Endothelial cell of umbilical vein (primary cell): ENCODE measurements around the gene RALGPS2. TPM values are rescaled to one million over a fixed set of nuclear protein-coding genes. Genes with fewer than 3 reads are reported as not detected.

Experiments used
- BruUV-seq: library from RNA; stranded (reverse); fragments of 400-500 nt; replicated peaks from 2 replicates; lab custom pipeline; 2021; lab: Mats Ljungman, UMichigan
- CTCF ChIA-PET: fragments of 300-600, 350-600 bp; sonication (Branson Sonifier 250); formaldehyde crosslinking; loops from one replicate; lab custom pipeline; 2021; ENCODE audit warnings: antibody characterized with exemption, inconsistent platforms; lab: Charles Lee
- POLR2A ChIA-PET: fragments of 300-600, 350-600 bp; sonication (Branson Sonifier 250); formaldehyde crosslinking; loops from one replicate; lab custom pipeline; 2021; ENCODE audit warnings: antibody characterized with exemption, inconsistent platforms; lab: Charles Lee
- DNase-seq: peaks from one replicate; pipeline ENCODE4 v3.0.0-alpha.2; 2011; ENCODE audit warnings: low read depth, low spot score
- FAIRE-seq: peaks from 2 replicates; lab custom pipeline; 2011; peaks lifted over from hg19 to GRCh38; lab: Jason Lieb, UNC
- H2AFZ ChIP-seq: 2 replicates; pipeline ENCODE4 v1.6.0; 2012; ENCODE audit warnings: low read depth, low read length, control low read depth, inconsistent platforms
- H3K27ac ChIP-seq: 2 replicates; pipeline ENCODE4 v1.5.1; 2011; ENCODE audit warnings: low read depth, mild to moderate bottlenecking, control low read depth, low read length, moderate library complexity; ENCODE audit not compliant: insufficient read depth
- H3K27me3 ChIP-seq, 2 experiments: 2 replicates each; pipeline versions ENCODE4 v1.6.0 to v1.6.1; 2011; ENCODE audit warnings: low read length in 2 of 2, mixed read lengths in 1 of 2; ENCODE audit not compliant: control insufficient read depth in 2 of 2, insufficient read depth in 2 of 2
- H3K36me3 ChIP-seq, 2 experiments: 2 replicates in 1 of 2; 3 replicates in 1 of 2; pipeline ENCODE4 v1.5.1; 2011; ENCODE audit warnings: low read length in 2 of 2, mild to moderate bottlenecking in 1 of 2, moderate library complexity in 1 of 2; ENCODE audit not compliant: control insufficient read depth in 2 of 2, insufficient read depth in 2 of 2; ENCODE audit errors: extremely low read depth in 1 of 2
- H3K4me1 ChIP-seq: 3 replicates; pipeline ENCODE4 v1.5.1; 2011; ENCODE audit warnings: mild to moderate bottlenecking, low read length; ENCODE audit not compliant: control insufficient read depth, insufficient read depth; ENCODE audit errors: extremely low read depth
- H3K4me2 ChIP-seq: 2 replicates; pipeline ENCODE4 v1.6.1; 2011; ENCODE audit warnings: low read length, control low read depth, mixed read lengths; ENCODE audit not compliant: insufficient read depth
- H3K4me3 ChIP-seq, 3 experiments: fragments of 200-600 bp in 1 of 3; sonication (generic), shearing (Covaris generic) in 1 of 3; replicated peaks in 1 of 3; 2 replicates each; pipeline ENCODE4 v1.5.1; 2011 to 2016; ENCODE audit warnings: control low read depth in 3 of 3, low read length in 3 of 3, mild to moderate bottlenecking in 2 of 3, inconsistent platforms in 1 of 3, low read depth in 1 of 3, moderate library complexity in 1 of 3; ENCODE audit not compliant: insufficient read depth in 1 of 3
- H3K79me2 ChIP-seq: 2 replicates; pipeline ENCODE4 v1.6.0; 2012; ENCODE audit warnings: low read length, inconsistent platforms; ENCODE audit not compliant: control insufficient read depth, insufficient read depth
- H3K9ac ChIP-seq: replicated peaks from 2 replicates; pipeline ENCODE3; 2011; ENCODE audit warnings: low read length, control low read depth; ENCODE audit not compliant: insufficient read depth; ENCODE audit errors: extremely low read depth
- H3K9me1 ChIP-seq: replicated peaks from 3 replicates; pipeline ENCODE4 v1.6.0; 2011; ENCODE audit warnings: mild to moderate bottlenecking, low read length; ENCODE audit not compliant: control insufficient read depth, insufficient read depth; ENCODE audit errors: extremely low read depth
- H3K9me3 ChIP-seq: replicated peaks from 2 replicates; pipeline ENCODE4 v1.5.1; 2012; ENCODE audit warnings: low read length, inconsistent platforms; ENCODE audit not compliant: control insufficient read depth, insufficient read depth
- H4K20me1 ChIP-seq: replicated peaks from 2 replicates; pipeline ENCODE3; 2011; ENCODE audit warnings: mild to moderate bottlenecking, low read length; ENCODE audit not compliant: control insufficient read depth, insufficient read depth; ENCODE audit errors: extremely low read depth
- CTCF ChIP-seq, 2 donors: IDR thresholded peaks; 1 replicate in 1 of 2; 2 replicates in 1 of 2; pipeline ENCODE4 v1.5.1; 2011; ENCODE audit warnings: low read length in 2 of 2, mild to moderate bottlenecking in 2 of 2, moderate library complexity in 2 of 2, control low read depth in 1 of 2, inconsistent platforms in 1 of 2, low read depth in 1 of 2; ENCODE audit not compliant: insufficient read depth in 1 of 2; ENCODE audit errors: extremely low read depth in 1 of 2
- EZH2 ChIP-seq: IDR thresholded peaks from 2 replicates; pipeline ENCODE4 v1.6.1; 2012; ENCODE audit warnings: borderline replicate concordance, low read depth, mild to moderate bottlenecking, moderate library complexity, low read length, inconsistent platforms; ENCODE audit not compliant: severe bottlenecking
- FOS ChIP-seq: IDR thresholded peaks from 2 replicates; pipeline ENCODE4 v1.6.1; 2011; ENCODE audit warnings: mild to moderate bottlenecking, low read length, moderate library complexity, borderline replicate concordance; ENCODE audit not compliant: insufficient read depth
- GATA2 ChIP-seq: IDR thresholded peaks from 2 replicates; pipeline ENCODE4 v1.7.0; 2011; ENCODE audit warnings: low read depth, mild to moderate bottlenecking, moderate library complexity, mixed read lengths, low read length; ENCODE audit not compliant: insufficient read length, insufficient read depth
- JUN ChIP-seq: IDR thresholded peaks from 2 replicates; pipeline ENCODE4 v1.6.1; 2011; ENCODE audit warnings: borderline replicate concordance, low read depth; ENCODE audit not compliant: insufficient read length, insufficient read depth
- MYC ChIP-seq: IDR thresholded peaks from one replicate; pipeline ENCODE4 v1.6.1; 2011; ENCODE audit warnings: mild to moderate bottlenecking, low read depth, low read length
- POLR2A ChIP-seq: IDR thresholded peaks from 2 replicates; pipeline ENCODE4 v1.6.1; 2012; ENCODE audit warnings: low read depth, mild to moderate bottlenecking, control low read depth, low read length
- POLR2AphosphoS5 ChIP-seq: IDR thresholded peaks from 2 replicates; pipeline ENCODE4 v1.6.1; 2012; ENCODE audit warnings: low read depth, mild to moderate bottlenecking, control low read depth, low read length, moderate library complexity; ENCODE audit not compliant: insufficient read depth
- dilution Hi-C: fragments of 300-500 bp; cut with MboI; formaldehyde crosslinking; loops from one replicate; pipeline ENCODE4 v1.15.0; 2019; ENCODE audit warnings: low sequenced_read_pairs; ENCODE audit not compliant: extremely low pct_ligation_motif_present
- intact Hi-C: fragments of 100-400 bp; cut with micrococcal nuclease; formaldehyde crosslinking; loops from one replicate; pipeline ENCODE4 v1.10.0; 2022
- polyA plus RNA-seq, 4 experiments: library from polyadenylated mRNA; depleted of rRNA in 3 of 4; stranded (reverse) in 3 of 4; unstranded in 1 of 4; fragments of >200 nt; gene quantifications; 2 replicates each; pipeline versions ENCODE4 v1.2.1 to v1.2.3, GENCODE V29; 2011 to 2012; ENCODE audit warnings: missing spikeins in 1 of 4
- total RNA-seq: library from RNA; stranded (reverse); gene quantifications from 2 replicates; pipeline ENCODE4 v1.2.3, GENCODE V29; 2021
- TF ChIP-seq, protein P1 (sequence below): IDR thresholded peaks from 2 replicates; pipeline ENCODE4 v1.6.1; 2011; ENCODE audit not compliant: insufficient read depth, insufficient read length

The RALGPS2 gene
- total and polyA plus RNA-seq, 2 donors (not counting 3 experiments of a cell fraction or from before 2014, with no cell fraction given): 4.6 to 27.7 TPM

GRCh38 chr1:178953538-178954324, 228.7 kb downstream of the RALGPS2 start:
- dilution Hi-C loops: no loop called here

More at GRCh38 chr1:178953538-178954324, 228.7 kb downstream of the RALGPS2 start:
- Histone ChIP-seq H3K9me1 (no peaks in the 10 kb centered on the region), H4K20me1 (no peaks in the 10 kb centered on the region), H3K9ac (no peak overlapping the region), H3K4me2 (no peak overlapping the region), H3K4me1 (no peaks in the 10 kb centered on the region), H2AFZ (no peak overlapping the region), H3K9me3 (no peaks in the 10 kb centered on the region), H3K36me3 (no peaks in the 10 kb centered on the region), H3K27ac (no peak overlapping the region), H3K4me3 (no peak overlapping the region), H3K79me2 (no peaks in the 10 kb centered on the region), H3K27me3 (peaks cover 0 to 4% of the 10 kb centered on the region in 2 experiments)
- TF ChIP-seq JUN (no peak), FOS (no peak), EZH2 (no peak), CTCF (IDR thresholded peaks at IDR 0.05; ENCODE audit: extremely low read depth in 1 of 2, insufficient read depth in 1 of 2, low read depth in 1 of 2, low read length in 2 of 2) (no peak), MYC (no peak), POLR2AphosphoS5 (no peak), POLR2A (no peak), GATA2 (no peak)
- TF ChIP-seq, protein P1, sequence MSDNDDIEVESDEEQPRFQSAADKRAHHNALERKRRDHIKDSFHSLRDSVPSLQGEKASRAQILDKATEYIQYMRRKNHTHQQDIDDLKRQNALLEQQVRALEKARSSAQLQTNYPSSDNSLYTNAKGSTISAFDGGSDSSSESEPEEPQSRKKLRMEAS: no peak
- DNase-seq (no peak), FAIRE-seq (no peak)
- intact Hi-C loops: no loop called here
- ChIA-PET POLR2A (no interaction called here), CTCF (no interaction called here)
- no TSS peak for BruUV-seq
